ENCODE results near the gene CADM4.
"Not testable (repeated sequence)": the region's sequence is repeated elsewhere in the genome, so short reads cannot be mapped to it uniquely, and the experiment has no call there.

The CADM4 gene, protein sequence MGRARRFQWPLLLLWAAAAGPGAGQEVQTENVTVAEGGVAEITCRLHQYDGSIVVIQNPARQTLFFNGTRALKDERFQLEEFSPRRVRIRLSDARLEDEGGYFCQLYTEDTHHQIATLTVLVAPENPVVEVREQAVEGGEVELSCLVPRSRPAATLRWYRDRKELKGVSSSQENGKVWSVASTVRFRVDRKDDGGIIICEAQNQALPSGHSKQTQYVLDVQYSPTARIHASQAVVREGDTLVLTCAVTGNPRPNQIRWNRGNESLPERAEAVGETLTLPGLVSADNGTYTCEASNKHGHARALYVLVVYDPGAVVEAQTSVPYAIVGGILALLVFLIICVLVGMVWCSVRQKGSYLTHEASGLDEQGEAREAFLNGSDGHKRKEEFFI

DNA sequence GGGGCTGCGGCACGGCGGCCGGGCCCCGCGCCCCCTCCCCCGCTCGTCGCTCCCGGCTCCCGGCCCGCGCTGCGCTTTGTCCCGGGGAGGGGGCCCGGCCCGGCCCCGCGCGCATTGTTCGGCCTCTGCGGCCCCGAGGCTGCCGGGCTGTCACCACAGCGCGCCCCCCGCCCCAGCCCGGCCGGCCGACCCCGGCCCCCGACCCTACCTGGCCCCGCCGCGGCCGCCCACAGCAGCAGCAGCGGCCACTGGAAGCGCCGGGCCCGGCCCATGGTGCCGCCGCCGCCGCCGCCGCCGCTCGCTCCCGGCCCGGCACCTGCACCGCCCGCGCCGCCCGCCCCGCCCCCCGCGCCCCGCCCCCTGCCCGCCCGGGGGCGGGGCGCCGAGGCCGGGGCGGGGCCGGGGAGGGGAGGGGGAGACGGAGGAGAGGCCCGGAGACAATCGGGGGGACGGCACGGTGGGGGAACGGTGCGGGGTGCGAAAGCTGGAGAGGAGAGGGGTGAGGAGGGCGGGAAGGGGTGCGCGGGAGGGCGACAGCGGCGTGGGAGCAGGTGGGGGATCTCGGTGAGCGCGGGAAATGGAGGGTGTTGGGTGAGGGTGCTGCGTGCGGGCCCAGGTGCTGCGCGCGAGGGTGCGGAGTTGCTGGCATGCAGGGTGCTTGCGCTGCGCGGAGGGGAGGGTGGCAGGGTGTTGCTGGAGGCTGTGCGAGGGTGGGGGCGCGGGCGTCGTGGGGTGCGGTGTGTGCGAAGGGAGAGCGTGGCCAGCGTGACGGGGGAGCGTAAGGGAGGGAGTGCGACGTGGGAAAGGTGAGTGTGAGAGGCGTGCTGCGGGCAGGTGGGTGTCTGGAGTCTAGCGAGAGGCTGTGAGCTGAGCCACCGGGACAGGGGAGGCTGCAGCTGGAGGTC, at the start of gene CADM4:
TSS of gene CADM4 (minus strand) at position 332 of the 905 bp plus-strand sequence. CDS start at position 272, 60 bp downstream.
- in situ Hi-C loops (cut with HindIII; ENCODE audit: low sequenced_read_pairs) = no loop called here

DNA sequence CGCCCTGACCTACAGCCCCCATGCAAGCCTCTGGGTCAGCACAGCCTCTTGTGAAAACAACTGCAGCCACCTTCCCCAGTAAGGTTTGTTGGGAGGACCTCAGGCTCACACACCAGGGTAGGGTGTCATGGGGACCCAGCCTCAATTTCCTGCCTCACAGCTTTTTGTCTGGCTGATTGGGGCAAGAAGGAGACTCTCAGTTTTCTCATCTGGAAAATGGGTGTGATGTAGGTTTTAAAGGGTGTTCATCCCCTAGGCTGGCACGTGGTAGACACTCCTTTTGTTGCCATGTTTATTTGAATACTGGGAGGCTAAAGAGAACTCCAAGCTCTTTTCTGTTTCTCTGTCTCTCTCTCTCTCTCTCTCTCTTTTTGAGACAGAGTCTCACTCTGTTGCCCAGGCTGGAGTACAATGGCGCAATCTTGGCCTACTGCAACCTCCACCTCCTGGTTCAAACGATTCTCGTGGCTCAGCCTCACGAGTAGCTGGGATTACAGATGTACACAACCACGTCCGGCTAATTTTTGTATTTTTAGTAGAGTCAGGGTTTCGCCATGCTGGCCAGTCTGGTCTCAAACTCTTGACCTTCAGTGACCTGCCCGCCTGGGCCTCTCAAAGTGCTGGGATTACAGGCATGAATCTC, 48.5 kb upstream of the CADM4 start:
- in situ Hi-C loops (cut with HindIII; ENCODE audit: low sequenced_read_pairs) = no loop called here

DNA sequence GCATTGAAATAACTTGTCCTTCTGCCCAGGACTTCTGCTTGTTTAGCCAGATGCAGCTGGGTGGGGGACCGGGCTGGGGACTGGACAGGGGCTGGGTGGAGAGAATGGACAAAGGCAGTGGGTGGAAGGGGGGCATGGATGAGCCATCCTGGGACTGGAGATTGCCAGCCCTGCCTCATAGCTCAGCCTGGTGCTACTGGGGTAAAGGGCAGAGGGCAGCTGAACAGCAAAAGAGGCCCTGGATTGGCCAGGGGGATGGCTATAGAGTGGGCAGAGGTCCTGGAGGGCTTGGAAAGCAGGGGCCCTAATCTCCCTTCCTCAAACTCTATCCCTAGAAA, 48.0 kb upstream of the CADM4 start:
- in situ Hi-C loops (cut with HindIII; ENCODE audit: low sequenced_read_pairs) = no loop called here

DNA sequence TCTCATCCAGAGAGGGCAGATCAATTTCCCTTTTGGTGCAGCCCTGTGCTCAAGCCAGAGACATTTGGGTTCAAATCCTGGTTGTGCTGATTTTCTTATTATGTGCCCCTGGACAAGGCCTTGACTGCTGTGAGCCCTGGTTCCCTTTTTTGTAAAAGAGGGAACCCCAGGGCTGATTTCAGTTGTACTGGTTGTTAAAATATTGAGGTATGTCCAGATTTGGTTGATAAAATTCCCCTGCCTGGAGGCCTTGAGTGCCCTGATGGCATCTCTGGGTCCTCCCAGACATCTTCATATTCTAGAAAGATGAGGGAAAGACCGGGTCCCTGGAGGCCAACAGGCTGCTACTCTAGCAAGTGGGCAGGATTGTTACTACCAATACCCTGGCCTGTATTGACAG, 44.7 kb upstream of the CADM4 start:
- in situ Hi-C loops (cut with HindIII; ENCODE audit: low sequenced_read_pairs) = no loop called here

- in situ Hi-C loops (cut with HindIII; ENCODE audit: low sequenced_read_pairs) = no loop called here
These were observed 44.3 kb upstream of the CADM4 start for GRCh38 chr19:43683905-43684304.

DNA sequence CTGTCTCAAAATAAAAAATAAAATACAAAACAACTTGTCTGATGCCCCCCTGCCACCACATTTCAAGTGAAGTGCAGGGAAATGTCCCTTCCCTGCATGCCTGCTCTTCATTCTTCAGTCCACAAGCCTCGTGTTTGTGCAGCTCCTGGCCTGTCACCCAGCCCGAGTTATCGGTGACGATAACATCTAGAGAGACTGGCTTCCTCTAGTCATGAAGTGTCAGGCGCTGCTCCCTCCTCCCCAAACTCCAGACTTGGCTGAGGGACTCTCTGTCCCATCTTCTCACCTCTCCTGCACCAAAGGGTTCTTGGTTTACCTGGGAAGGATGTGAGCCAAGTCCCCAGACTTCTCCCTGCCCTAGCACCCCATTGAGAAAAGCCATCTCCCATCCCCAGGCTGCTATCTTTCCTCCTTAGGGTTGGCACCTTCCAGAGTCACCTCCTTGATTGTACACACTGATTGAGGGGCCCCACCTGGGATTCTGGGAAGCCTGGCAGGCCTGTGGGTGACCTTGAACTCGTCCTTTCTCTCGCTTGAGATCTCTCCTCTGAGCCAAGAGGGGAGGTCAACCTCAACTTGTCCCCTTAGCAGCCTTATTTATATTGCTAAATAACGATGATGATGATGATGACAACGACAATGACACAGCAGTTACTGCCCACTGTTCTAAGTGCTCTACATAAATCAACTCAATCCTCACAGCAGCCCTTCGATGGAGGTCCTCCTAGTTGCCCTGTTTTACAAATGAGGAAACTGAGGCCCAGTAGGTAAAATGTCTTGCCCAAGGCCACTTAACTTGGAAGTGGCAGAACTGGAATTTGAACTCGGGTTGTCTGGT, 43.4 kb upstream of the CADM4 start:
- in situ Hi-C loops (cut with HindIII; ENCODE audit: low sequenced_read_pairs) = no loop called here

DNA sequence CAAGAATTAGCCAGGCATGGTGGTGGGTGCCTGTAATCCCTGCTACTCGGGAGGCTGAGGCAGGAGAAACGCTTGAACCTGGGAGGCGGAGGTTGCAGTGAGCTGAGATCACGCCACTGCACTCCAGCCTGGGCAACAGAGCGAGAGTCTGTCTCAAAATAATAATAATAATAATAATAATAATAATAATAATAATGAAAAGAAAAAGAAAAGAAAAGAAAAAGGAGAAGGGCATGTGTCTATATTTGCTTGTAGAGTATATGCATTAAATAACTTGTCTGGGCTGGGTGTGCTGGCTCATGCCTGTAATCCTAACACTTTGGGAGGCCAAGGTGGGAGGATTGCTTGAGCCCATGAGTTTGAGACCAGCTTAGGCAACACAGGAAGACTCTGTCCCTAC, 42.6 kb upstream of the CADM4 start:
- in situ Hi-C loops (cut with HindIII; ENCODE audit: low sequenced_read_pairs) = not testable (repeated sequence)

DNA sequence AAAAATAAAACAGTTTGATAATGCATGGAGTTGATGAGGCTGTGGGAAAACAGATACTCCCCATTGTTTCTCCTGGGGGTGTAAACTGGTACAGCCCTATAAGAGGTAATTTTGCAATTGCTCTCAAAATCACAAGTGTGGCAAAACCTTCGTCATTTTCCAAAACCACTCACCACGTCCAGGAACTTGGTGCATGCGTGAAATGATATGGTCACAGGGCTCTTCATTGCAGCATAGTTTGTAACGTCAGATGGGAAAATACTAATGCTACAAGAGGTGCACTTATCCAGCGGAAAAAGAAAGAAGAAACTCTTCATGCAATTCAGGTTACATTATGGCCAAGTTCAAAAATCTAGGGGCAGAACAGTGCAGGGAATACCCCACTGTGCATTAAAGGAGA, 42.2 kb upstream of the CADM4 start:
- in situ Hi-C loops (cut with HindIII; ENCODE audit: low sequenced_read_pairs) = no loop called here

GRCh38 chr19:43678512-43679261, 39.0 kb upstream of the CADM4 start:
- in situ Hi-C loops (cut with HindIII; ENCODE audit: low sequenced_read_pairs) = no loop called here

GRCh38 chr19:43675906-43676305, 36.3 kb upstream of the CADM4 start:
- in situ Hi-C loops (cut with HindIII; ENCODE audit: low sequenced_read_pairs) = no loop called here

- in situ Hi-C loops (cut with HindIII; ENCODE audit: low sequenced_read_pairs) = no loop called here
These were observed 35.7 kb upstream of the CADM4 start for GRCh38 chr19:43675269-43675879.

DNA sequence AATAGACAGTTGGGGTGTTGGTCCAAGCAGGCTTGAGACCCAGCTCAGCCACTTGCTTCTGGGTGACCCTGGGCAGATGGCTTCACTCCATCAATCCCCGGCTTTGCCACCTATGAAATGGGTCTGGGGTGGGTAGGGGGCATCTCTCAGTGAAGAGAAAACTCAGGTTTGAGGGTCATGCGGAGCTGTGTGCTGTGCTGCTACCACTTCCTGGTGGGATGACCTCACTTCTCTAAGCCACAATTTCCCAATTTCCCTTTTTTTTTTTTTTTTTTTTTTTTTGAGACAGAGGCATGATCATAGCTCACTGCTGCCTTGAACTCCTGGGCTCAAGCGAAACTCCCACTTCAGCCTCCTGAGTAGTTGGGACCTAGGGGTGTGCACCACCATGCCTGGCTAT, 34.9 kb upstream of the CADM4 start:
- in situ Hi-C loops (cut with HindIII; ENCODE audit: low sequenced_read_pairs) = no loop called here

GRCh38 chr19:43674183-43674582, 34.5 kb upstream of the CADM4 start:
- in situ Hi-C loops (cut with HindIII; ENCODE audit: low sequenced_read_pairs) = no loop called here

GRCh38 chr19:43673637-43674036, 34.0 kb upstream of the CADM4 start:
- in situ Hi-C loops (cut with HindIII; ENCODE audit: low sequenced_read_pairs) = no loop called here

DNA sequence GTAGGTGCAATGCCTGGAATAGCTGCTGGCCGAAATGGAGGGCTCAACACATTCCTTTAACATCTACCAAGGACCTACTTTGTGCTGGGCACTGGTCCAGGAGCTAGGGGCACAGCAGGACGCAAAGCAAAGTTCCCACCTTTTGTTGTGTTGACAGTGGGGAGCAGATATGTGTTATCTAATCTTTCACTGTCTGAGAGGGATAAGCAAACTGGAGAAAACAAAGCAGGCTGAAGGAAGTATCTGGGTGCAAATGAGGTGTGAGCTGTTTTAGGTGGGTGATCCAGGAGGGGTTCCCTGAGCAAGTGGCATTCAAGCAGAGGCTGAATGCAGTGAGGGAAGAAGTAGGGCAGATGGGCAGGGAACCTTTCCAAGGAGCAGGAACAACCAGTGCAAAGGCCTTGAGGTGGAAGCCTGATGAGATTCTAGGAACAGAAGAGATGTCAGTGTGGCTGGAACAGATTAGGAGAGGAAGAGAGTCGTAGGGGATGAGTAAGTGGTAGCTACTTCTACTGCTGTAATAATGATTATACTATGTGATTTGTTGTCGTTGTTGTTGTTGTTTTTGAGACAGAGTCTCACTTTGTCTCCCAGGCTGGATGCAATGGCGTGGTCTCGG, 32.5 kb upstream of the CADM4 start:
- in situ Hi-C loops (cut with HindIII; ENCODE audit: low sequenced_read_pairs) = no loop called here

DNA sequence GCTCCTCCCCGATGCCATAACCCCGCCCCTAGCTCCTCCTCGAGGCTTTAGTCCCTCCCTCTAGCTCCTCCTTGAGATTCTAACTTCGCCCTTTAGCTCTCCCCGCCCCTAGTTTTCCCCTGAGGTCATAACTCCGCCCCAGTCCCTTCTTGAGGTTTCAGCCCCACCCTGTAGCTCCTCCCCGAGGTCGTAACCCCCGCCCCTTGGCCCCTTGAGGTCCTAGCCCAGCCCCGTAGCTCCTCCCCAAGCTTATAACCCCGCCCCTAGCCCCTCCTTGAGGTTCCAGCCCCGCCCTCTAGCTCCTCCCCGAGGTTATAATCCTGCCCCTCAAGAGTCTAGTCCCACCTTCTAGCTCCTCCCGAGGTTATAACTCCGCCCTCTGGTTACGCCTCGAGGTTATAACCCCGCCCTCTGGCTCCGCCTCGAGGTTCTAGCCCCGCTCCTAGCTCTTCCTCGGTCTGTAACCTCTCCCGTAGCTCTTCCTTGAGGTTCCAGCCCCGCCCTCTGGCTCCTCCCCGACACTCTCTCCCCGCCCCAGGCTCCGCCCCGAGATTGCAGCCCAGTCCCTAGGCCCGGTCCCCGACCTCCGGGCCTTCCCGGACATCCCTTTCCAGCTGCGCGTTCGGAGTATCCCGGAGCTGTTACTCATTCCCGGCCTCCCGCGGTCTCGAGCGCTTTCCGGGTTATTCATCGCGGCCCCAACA, 28.9 kb upstream of the CADM4 start:
- in situ Hi-C loops (cut with HindIII; ENCODE audit: low sequenced_read_pairs) = no loop called here

GRCh38 chr19:43667876-43668405, 28.3 kb upstream of the CADM4 start:
- in situ Hi-C loops (cut with HindIII; ENCODE audit: low sequenced_read_pairs) = no loop called here

DNA sequence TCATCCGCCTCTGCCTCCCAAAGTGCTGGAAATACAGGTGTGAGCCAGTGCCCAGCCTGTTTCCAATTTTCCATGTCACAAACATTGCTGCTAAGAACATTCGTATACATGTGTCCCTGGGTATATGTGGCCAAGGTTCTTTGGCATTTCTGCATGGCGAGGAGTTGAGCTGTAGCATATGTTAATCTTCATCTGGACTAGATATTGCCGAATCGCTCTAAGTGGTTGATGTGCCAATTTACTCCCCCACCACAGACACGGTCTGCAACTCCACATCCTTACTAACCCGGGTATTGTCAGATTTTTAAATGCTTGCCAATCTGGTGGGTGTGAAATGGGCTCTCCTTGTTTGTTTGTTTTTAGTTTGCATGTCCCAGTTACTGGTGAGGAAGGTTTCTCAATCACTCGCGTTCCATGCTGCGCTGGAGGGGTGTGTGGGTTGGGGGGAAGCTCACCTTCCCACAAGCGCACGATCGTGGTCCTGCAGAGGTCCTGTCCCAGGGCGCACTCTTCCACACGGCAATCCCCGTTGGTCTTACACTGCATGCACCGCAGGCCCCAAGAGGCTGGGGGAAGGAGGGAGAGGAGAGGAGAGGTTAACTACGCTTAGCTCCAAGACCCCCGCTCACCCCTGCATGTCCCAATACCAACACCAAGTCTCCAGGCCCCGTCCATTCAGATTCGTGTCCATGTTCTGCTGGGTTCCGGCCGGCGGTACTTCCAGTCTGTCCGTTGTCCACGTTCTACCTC, 27.7 kb upstream of the CADM4 start:
- in situ Hi-C loops (cut with HindIII; ENCODE audit: low sequenced_read_pairs) = no loop called here

Measured in DLD1 (cell line).